ENCODE results near the gene VSIG10L. TPM values are rescaled to one million over a fixed set of nuclear protein-coding genes. Genes with fewer than 3 reads are reported as not detected.

Gene VSIG10L
- total RNA-seq, 1 experiment from 2014 or later, result 3.3 TPM

DNA sequence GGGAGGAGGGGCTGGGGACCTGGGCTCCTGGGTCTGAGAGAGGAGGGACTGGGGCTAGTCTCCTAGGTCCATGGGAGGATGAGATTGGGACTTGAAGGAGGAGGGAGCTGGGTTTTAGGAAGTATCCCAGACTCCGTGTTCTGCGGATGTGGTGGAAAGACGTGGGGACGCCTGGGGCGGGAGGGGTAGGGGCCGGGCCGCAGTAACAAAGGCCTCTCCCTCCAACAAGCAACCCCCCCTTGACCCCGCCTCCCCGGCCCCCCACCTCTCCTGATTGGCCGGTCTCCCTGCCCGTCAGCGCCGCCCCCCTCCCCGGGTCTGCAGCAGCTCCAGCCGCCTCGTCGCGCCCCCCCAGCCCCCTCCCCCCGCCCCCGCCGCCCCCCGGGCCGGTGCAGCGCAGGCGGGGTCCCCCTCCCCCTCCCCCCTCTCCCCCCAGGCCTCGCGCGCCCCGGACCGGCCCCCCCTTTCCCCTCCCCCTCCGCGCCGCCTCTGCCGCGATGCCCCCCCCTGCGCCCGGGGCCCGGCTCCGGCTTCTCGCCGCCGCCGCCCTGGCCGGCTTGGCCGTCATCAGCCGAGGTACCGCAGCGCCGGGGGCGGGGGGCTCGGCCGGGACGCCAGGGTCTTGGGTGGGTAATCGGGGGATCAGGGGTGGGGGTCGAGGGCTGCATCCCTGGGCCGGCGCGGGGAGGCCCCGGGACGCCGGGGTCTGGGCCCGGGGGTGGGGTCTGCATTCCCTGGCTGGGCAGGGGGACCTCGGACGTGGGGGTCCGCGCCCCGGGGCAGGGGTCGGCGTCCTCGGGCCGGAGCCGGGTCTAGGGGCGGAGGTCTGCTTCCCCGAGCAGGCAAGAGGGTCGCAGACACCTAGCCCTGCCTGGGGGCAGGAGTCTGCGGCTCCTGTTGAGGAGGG lies 30.3 kb downstream of the VSIG10L start, which contains the start of gene IGLON5:
IGLON5 (plus strand) TSS at position 294 of the 907 bp plus-strand sequence; CDS start at position 498, 204 bp downstream.
- ChIA-PET CTCF (no interaction called here), POLR2A (no interaction called here)
- Histone ChIP-seq H3K36me3 (ENCODE audit: control insufficient read depth, insufficient read depth, low read length) (no peaks in the 10 kb centered on the region), H3K4me1 (ENCODE audit: control insufficient read depth, insufficient read depth, low read length) (no peaks in the 10 kb centered on the region), H3K27me3 (ENCODE audit: control insufficient read depth, insufficient read depth, low read length) (no peaks in the 10 kb centered on the region; the same call in 1 of the 2 replicates), H3K9me3 (ENCODE audit: control insufficient read depth, insufficient read depth, low read depth, low read length) (no peaks in the 10 kb centered on the region), H3K4me3 (ENCODE audit: low read depth in 2 of 2, low read length in 2 of 2) (no peak within 1 kb of the TSS), H3K27ac (ENCODE audit: low read length) (no peak within 1 kb of the TSS)
- in situ Hi-C loops (cut with HindIII; ENCODE audit: low pct_unique_long_range_greater_than_20kb, low sequenced_read_pairs) (no loop called here), intact Hi-C loops (cut with micrococcal nuclease; ENCODE audit: unreplicated experiment) (no loop called here)
- no TSS peak for BruUV-seq (replicated peaks)
- TF ChIP-seq POLR2AphosphoS5 (IDR thresholded peaks at IDR 0.05; ENCODE audit: low read depth, low read length) (no peak), SIN3A (IDR thresholded peaks at IDR 0.05; ENCODE audit: borderline replicate concordance, insufficient read depth, low read depth, low read length) (no peak), TCF7L2 (IDR thresholded peaks at IDR 0.05; ENCODE audit: low read depth, low read length) (no peak)
- TF ChIP-seq, protein P1, sequence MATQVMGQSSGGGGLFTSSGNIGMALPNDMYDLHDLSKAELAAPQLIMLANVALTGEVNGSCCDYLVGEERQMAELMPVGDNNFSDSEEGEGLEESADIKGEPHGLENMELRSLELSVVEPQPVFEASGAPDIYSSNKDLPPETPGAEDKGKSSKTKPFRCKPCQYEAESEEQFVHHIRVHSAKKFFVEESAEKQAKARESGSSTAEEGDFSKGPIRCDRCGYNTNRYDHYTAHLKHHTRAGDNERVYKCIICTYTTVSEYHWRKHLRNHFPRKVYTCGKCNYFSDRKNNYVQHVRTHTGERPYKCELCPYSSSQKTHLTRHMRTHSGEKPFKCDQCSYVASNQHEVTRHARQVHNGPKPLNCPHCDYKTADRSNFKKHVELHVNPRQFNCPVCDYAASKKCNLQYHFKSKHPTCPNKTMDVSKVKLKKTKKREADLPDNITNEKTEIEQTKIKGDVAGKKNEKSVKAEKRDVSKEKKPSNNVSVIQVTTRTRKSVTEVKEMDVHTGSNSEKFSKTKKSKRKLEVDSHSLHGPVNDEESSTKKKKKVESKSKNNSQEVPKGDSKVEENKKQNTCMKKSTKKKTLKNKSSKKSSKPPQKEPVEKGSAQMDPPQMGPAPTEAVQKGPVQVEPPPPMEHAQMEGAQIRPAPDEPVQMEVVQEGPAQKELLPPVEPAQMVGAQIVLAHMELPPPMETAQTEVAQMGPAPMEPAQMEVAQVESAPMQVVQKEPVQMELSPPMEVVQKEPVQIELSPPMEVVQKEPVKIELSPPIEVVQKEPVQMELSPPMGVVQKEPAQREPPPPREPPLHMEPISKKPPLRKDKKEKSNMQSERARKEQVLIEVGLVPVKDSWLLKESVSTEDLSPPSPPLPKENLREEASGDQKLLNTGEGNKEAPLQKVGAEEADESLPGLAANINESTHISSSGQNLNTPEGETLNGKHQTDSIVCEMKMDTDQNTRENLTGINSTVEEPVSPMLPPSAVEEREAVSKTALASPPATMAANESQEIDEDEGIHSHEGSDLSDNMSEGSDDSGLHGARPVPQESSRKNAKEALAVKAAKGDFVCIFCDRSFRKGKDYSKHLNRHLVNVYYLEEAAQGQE (IDR thresholded peaks at IDR 0.05; ENCODE audit: insufficient read depth in 1 of 2, low read depth in 2 of 2, low read length in 1 of 2), result no peak
- TF ChIP-seq, protein P2, sequence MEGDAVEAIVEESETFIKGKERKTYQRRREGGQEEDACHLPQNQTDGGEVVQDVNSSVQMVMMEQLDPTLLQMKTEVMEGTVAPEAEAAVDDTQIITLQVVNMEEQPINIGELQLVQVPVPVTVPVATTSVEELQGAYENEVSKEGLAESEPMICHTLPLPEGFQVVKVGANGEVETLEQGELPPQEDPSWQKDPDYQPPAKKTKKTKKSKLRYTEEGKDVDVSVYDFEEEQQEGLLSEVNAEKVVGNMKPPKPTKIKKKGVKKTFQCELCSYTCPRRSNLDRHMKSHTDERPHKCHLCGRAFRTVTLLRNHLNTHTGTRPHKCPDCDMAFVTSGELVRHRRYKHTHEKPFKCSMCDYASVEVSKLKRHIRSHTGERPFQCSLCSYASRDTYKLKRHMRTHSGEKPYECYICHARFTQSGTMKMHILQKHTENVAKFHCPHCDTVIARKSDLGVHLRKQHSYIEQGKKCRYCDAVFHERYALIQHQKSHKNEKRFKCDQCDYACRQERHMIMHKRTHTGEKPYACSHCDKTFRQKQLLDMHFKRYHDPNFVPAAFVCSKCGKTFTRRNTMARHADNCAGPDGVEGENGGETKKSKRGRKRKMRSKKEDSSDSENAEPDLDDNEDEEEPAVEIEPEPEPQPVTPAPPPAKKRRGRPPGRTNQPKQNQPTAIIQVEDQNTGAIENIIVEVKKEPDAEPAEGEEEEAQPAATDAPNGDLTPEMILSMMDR (IDR thresholded peaks at IDR 0.05), result no peak
- DNase-seq (ENCODE audit: low read depth, low spot score) (no peak), ATAC-seq (no peak)

DNA sequence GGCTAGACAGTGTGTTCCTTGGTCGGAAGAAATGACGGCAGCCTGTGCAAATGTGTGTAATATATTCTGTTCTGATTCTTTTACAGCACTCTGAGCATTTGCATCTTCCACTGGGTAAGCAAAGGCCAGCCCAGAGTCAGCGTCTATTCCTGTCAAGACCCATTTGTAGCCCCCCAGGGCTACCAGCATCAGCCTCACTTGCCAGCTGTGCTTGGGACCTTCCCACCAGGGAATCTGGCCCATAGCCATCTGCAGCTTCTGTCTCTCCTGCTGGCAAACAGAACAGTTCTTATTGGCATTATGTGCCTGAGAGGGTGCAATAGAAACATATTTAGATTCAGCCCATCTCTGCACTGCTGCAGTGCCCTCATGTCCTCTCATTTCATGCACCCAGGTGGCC lies 36.5 kb downstream of the VSIG10L start:
- no peak overlapping the region for H3K27ac ChIP-seq (ENCODE audit: low read length)
- no peaks in the 10 kb centered on the region for H3K4me1 ChIP-seq (ENCODE audit: control insufficient read depth, insufficient read depth, low read length)
- ATAC-seq (no peak), DNase-seq (ENCODE audit: low read depth, low spot score) (no peak)
- H3K27me3 ChIP-seq (ENCODE audit: control insufficient read depth, insufficient read depth, low read length), result no peaks in the 10 kb centered on the region; the same call in 1 of the 2 replicates
- TF ChIP-seq TCF7L2 (IDR thresholded peaks at IDR 0.05; ENCODE audit: low read depth, low read length) (no peak), SIN3A (IDR thresholded peaks at IDR 0.05; ENCODE audit: borderline replicate concordance, insufficient read depth, low read depth, low read length) (no peak), POLR2AphosphoS5 (IDR thresholded peaks at IDR 0.05; ENCODE audit: low read depth, low read length) (no peak)
- TF ChIP-seq, protein P1 (IDR thresholded peaks at IDR 0.05; ENCODE audit: insufficient read depth in 1 of 2, low read depth in 2 of 2, low read length in 1 of 2), result no peak
- TF ChIP-seq, protein P2 (IDR thresholded peaks at IDR 0.05), result no peak
- no peak overlapping the region for H3K4me3 ChIP-seq (ENCODE audit: low read depth in 2 of 2, low read length in 2 of 2)
- ChIA-PET CTCF (no interaction called here), POLR2A (no interaction called here)
- no peaks in the 10 kb centered on the region for H3K36me3 ChIP-seq (ENCODE audit: control insufficient read depth, insufficient read depth, low read length)
- intact Hi-C loops (cut with micrococcal nuclease; ENCODE audit: unreplicated experiment) (no loop called here), in situ Hi-C loops (cut with HindIII; ENCODE audit: low pct_unique_long_range_greater_than_20kb, low sequenced_read_pairs) (no loop called here)
- no peaks in the 10 kb centered on the region for H3K9me3 ChIP-seq (ENCODE audit: control insufficient read depth, insufficient read depth, low read depth, low read length)
- BruUV-seq (replicated peaks), result no TSS peak

Measured in Panc1 (cell line).